ENCODE data around the gene THSD4.

Gene THSD4

DNA sequence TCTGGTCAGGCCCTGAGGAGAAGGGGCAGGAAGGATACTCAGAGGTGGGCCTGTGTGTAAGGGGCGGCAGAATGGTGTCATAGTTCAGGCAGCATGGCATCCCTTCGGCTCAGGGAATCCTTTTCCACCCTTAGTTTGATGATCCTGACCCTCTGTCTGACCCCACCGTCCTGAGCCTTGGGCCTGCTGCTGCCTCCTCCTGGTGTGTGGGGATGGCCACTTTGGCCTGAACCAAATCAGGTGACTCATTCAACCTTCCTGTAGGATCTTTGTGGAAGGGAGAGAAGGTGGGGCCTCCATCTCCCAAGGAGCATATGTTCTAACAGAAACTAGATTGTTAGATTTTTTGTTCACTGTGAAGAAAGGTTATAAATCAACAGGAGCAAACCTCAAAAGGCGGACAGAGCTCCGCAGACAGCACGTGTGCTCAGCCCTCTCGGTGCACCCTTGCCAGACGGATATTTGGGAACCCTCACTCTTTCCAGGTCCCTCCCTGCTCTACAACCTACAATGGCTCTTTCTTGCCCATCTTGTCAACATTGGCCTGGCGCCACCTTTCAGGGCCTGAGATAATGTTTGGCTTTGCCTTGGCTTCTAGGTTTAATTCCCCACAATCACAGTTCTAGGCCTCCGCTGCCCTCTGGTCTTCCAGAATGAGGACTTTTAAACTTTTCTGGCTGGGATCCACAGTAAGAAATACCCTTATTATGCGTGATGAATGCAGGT, 21.7 kb downstream of the THSD4 start:
- TF ChIP-seq, protein P1, sequence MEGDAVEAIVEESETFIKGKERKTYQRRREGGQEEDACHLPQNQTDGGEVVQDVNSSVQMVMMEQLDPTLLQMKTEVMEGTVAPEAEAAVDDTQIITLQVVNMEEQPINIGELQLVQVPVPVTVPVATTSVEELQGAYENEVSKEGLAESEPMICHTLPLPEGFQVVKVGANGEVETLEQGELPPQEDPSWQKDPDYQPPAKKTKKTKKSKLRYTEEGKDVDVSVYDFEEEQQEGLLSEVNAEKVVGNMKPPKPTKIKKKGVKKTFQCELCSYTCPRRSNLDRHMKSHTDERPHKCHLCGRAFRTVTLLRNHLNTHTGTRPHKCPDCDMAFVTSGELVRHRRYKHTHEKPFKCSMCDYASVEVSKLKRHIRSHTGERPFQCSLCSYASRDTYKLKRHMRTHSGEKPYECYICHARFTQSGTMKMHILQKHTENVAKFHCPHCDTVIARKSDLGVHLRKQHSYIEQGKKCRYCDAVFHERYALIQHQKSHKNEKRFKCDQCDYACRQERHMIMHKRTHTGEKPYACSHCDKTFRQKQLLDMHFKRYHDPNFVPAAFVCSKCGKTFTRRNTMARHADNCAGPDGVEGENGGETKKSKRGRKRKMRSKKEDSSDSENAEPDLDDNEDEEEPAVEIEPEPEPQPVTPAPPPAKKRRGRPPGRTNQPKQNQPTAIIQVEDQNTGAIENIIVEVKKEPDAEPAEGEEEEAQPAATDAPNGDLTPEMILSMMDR (IDR thresholded peaks at IDR 0.05; ENCODE audit: low read length, missing control alignments), result peak; percentile 32
- H3K4me3 ChIP-seq (replicated peaks; ENCODE audit: low read depth, low read length), result no peak overlapping the region
- peak; percentile 56 for DNase-seq (ENCODE audit: low read depth)

GRCh38 chr15:71138473-71138872, 23.2 kb downstream of the THSD4 start:
- TF ChIP-seq, protein P1 (IDR thresholded peaks at IDR 0.05; ENCODE audit: low read length, missing control alignments), result no peak
- no peak for DNase-seq (ENCODE audit: low read depth)
- no peak overlapping the region for H3K4me3 ChIP-seq (replicated peaks; ENCODE audit: low read depth, low read length)

- no peak overlapping the region for H3K4me3 ChIP-seq (replicated peaks; ENCODE audit: low read depth, low read length)
- DNase-seq (ENCODE audit: low read depth), result no peak
- TF ChIP-seq, protein P1 (IDR thresholded peaks at IDR 0.05; ENCODE audit: low read length, missing control alignments), result no peak
Observed at GRCh38 chr15:71139241-71139640, 24.0 kb downstream of the THSD4 start.

- no peak for DNase-seq (ENCODE audit: low read depth)
- TF ChIP-seq, protein P1 (IDR thresholded peaks at IDR 0.05; ENCODE audit: low read length, missing control alignments), result no peak
- no peak overlapping the region for H3K4me3 ChIP-seq (replicated peaks; ENCODE audit: low read depth, low read length)
Observed at GRCh38 chr15:71141572-71141971, 26.3 kb downstream of the THSD4 start.

DNA sequence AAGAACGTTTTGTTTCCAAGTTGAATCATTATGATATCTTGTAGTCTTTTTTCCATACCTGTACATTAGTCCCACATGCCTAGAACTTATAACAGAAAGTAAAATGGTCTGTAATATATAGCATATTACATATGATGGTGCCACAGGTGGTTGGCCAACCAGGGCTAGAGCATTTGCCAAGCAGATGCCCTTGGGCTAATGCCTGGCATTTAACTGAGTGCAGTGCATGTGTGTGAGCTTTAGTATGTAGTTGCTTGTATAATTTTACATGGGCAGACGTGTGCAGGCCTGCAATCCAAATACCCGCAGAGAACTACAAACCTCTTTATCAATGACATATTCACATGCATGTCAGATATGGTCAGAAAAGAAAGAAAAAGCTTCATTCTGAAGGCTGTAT, 27.5 kb downstream of the THSD4 start:
- DNase-seq (ENCODE audit: low read depth), result no peak
- no peak overlapping the region for H3K4me3 ChIP-seq (replicated peaks; ENCODE audit: low read depth, low read length)
- TF ChIP-seq, protein P1 (IDR thresholded peaks at IDR 0.05; ENCODE audit: low read length, missing control alignments), result no peak

- H3K4me3 ChIP-seq (replicated peaks; ENCODE audit: low read depth, low read length), result no peak overlapping the region
- TF ChIP-seq, protein P1 (IDR thresholded peaks at IDR 0.05; ENCODE audit: low read length, missing control alignments), result no peak
- DNase-seq (ENCODE audit: low read depth), result no peak
Observed at GRCh38 chr15:71143373-71144310, 28.4 kb downstream of the THSD4 start.

All from fibroblast of pulmonary artery (primary cell).